ENCODE measurements around the gene PHOSPHO2. TPM values are rescaled to one million over a fixed set of nuclear protein-coding genes. Genes with fewer than 3 reads are reported as not detected.

The PHOSPHO2 gene
- total RNA-seq, 2 experiments from 2014 or later = 2.6 to 3.4 TPM

DNA sequence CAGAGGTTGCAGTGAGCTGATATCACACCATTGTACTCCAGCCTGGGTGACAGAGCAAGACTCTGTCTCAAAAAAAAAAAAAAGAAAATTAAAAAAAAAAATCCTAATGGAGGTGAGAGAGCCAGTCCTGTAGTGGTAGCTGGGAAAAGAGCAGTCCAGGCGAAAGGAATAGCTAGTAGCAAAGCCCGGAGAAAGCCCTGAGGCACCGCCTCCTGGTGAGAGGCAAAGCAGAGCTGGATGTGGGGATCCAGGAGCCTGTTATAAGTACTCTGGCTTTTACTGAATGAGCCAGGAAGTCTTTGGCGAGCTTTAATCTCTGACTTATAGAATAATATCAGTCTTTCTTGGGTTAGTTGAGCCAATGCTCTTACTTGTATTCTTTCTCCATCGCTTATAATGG is 32.8 kb downstream of the PHOSPHO2 start:
- no peaks in the 10 kb centered on the region for H3K36me3 Mint-ChIP-seq
- peaks cover 2% of the 10 kb centered on the region for H3K27me3 Mint-ChIP-seq
- H3K4me3 Mint-ChIP-seq = no peak overlapping the region
- DNase-seq = no peak
- ChIA-PET CTCF (no interaction called here), POLR2A (interaction anchor here (0.6 kb wide), 1 partner anchor 776 kb away, joined by 4 read pairs; no protein-coding TSS in a partner anchor)
- no peaks in the 10 kb centered on the region for H3K4me1 Mint-ChIP-seq (ENCODE audit: low read depth)
- intact Hi-C loops (cut with micrococcal nuclease) = no loop called here
- no peaks in the 10 kb centered on the region for H3K9me3 Mint-ChIP-seq
- H3K27ac Mint-ChIP-seq = no peak overlapping the region

DNA sequence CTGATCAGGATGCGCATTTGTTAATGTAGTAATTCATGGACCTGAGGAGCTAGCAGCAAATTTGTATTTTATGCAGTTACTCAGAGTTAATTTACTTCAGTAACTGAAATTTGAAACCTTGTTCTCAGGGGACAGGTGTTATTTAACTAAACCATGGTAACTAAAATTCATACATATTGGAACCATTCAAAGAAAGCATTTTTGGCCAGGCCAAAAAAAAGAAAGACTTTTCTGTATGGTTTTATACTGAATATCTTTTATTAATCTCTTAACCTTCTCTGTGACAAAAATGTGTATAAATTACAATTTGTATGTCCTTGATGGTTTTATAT is 35.0 kb downstream of the PHOSPHO2 start:
- Mint-ChIP-seq H3K27ac (no peak overlapping the region), H3K9me3 (no peaks in the 10 kb centered on the region), H3K27me3 (peaks cover 14% of the 10 kb centered on the region), H3K4me1 (ENCODE audit: low read depth) (peaks cover 3% of the 10 kb centered on the region), H3K36me3 (no peaks in the 10 kb centered on the region), H3K4me3 (no peak overlapping the region)
- intact Hi-C loops (cut with micrococcal nuclease) = no loop called here
- POLR2A ChIA-PET = no interaction called here
- no peak for DNase-seq
- CTCF ChIA-PET = no interaction called here

GRCh38 chr2:169732075-169732474 is 37.8 kb downstream of the PHOSPHO2 start:
- Mint-ChIP-seq H3K27me3 (peaks cover 31% of the 10 kb centered on the region), H3K36me3 (no peaks in the 10 kb centered on the region), H3K4me3 (no peak overlapping the region), H3K9me3 (no peaks in the 10 kb centered on the region), H3K27ac (no peak overlapping the region), H3K4me1 (ENCODE audit: low read depth) (peaks cover 3% of the 10 kb centered on the region)
- ChIA-PET POLR2A (no interaction called here), CTCF (no interaction called here)
- DNase-seq = no peak
- intact Hi-C loops (cut with micrococcal nuclease) = loop anchor here (2.0 kb wide), 1 partner anchor 67 kb away; the partner anchor contains the start of gene SSB

DNA sequence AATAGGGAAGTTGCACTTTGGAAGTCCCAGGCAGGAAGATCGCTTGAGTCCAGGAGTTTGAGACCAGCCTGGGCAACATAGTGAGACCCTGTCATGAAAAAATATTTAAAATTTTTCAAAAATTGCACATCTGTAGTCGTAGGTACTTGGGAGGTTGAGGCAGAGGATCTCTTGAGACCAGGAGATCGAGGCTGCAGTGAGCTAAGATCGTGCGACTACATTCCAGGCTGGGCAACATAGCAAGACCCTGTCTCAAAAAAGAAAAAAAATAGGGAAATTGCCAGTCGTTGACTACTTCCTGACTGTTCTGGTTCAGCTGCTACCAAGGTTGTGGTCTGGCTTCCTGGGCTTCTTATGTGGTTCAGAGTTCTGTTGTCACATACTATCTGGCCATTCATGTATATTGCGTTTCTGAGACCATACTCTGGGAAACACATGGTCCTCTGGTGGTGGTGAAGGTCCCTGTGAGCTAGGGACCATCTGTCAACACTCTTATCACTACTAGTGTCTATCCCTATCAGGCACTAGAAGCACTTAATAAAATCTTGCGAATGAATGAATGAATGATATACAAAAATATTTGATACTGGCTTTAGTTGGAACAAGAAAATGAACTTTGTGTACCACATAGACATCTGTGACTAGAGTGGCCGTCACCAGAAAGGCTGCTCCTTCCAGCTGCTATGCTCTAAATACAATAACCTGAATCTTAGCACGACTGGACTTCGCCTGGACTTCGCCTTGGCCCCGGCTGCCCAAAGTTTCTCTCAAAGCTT is 38.5 kb downstream of the PHOSPHO2 start:
- intact Hi-C loops (cut with micrococcal nuclease) = loop anchor here (2.0 kb wide), 1 partner anchor 66 kb away; the partner anchor contains the start of gene SSB
- ChIA-PET POLR2A (no interaction called here), CTCF (interaction anchor here (1.0 kb wide), 1 partner anchor 9 kb away, joined by 4 read pairs; no protein-coding TSS in a partner anchor)
- DNase-seq = no peak
- Mint-ChIP-seq H3K4me1 (ENCODE audit: low read depth) (peaks cover 3% of the 10 kb centered on the region), H3K36me3 (no peaks in the 10 kb centered on the region), H3K27ac (no peak overlapping the region), H3K27me3 (peaks cover 31% of the 10 kb centered on the region), H3K9me3 (no peaks in the 10 kb centered on the region), H3K4me3 (no peak overlapping the region)

DNA sequence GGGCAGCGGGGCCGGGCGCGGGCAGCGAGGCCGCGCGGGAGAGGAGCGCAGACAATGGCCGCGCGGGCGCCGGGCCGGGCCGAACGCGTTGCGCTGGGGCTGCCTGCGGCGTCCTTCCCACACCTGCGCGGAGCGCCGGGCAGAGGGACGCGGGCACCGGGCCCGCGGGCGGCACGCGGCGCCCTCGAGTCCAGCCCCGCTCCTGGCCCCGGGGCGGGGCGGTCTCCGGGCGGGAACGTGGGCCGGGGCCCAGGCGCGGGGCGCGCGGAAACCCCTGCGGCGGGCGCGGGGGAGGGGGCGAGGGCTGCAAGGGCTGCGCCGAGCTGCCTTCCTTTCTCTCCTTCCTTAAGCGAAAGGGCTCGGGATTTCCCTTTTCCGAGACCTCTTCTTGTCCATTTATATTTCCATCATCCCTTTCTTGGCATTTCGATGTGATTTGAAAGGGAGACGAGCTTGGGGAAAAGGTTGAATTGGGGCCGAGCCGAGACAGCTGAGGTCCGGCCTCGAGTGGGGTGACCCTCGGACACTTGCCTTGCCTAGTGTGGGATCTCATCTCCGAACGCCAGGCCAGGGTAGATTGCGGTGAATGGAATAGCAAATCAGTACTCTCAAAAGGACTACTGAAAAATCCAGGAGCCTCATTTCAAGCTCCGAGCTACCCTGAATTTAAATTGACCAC is 40.0 kb downstream of the PHOSPHO2 start:
- POLR2A ChIA-PET = no interaction called here
- H3K36me3 Mint-ChIP-seq = no peaks in the 10 kb centered on the region
- H3K4me3 Mint-ChIP-seq = peak overlapping the region; percentile 61
- intact Hi-C loops (cut with micrococcal nuclease) = no loop called here
- H3K27ac Mint-ChIP-seq = no peak overlapping the region
- H3K27me3 Mint-ChIP-seq = peaks cover 31% of the 10 kb centered on the region
- peak; percentile 28 for DNase-seq
- peaks cover 3% of the 10 kb centered on the region for H3K4me1 Mint-ChIP-seq (ENCODE audit: low read depth)
- CTCF ChIA-PET = interaction anchor here (1.0 kb wide), 1 partner anchor 8 kb away, joined by 4 read pairs; no protein-coding TSS in a partner anchor
- no peaks in the 10 kb centered on the region for H3K9me3 Mint-ChIP-seq

- ChIA-PET CTCF (no interaction called here), POLR2A (no interaction called here)
- no peak overlapping the region for H3K4me3 Mint-ChIP-seq
Measured at GRCh38 chr2:169735623-169736022, 41.4 kb downstream of the PHOSPHO2 start.

DNA sequence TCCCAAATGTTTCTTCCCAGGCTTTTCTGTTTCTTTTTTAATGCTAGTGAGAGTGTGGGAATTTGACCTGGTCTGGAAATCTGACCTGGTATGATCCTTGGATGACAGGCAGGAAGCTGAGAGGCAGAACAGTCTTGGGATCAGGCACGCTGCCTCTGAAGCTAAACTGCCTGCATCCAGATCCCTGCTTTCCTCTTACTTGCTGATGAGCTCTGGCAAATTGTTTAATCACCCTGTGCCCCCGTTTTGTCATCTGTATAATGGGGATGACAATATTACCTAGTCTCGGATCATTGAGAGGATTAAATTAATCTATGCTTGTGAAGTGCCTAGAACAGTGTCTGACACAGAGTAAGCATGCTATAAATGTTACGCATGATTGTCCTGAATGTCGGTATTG is 42.6 kb downstream of the PHOSPHO2 start:
- Mint-ChIP-seq H3K9me3 (no peaks in the 10 kb centered on the region), H3K27ac (no peak overlapping the region), H3K4me1 (ENCODE audit: low read depth) (peaks cover 3% of the 10 kb centered on the region), H3K4me3 (no peak overlapping the region), H3K36me3 (no peaks in the 10 kb centered on the region), H3K27me3 (peaks cover 30% of the 10 kb centered on the region)
- intact Hi-C loops (cut with micrococcal nuclease) = no loop called here
- ChIA-PET CTCF (no interaction called here), POLR2A (no interaction called here)
- no peak for DNase-seq

More at GRCh38 chr2:169735623-169736022, 41.4 kb downstream of the PHOSPHO2 start:
- DNase-seq = no peak
- intact Hi-C loops (cut with micrococcal nuclease) = no loop called here
- Mint-ChIP-seq H3K4me1 (ENCODE audit: low read depth) (peaks cover 3% of the 10 kb centered on the region), H3K27ac (no peak overlapping the region), H3K9me3 (no peaks in the 10 kb centered on the region), H3K36me3 (no peaks in the 10 kb centered on the region), H3K27me3 (peaks cover 31% of the 10 kb centered on the region)

DNA sequence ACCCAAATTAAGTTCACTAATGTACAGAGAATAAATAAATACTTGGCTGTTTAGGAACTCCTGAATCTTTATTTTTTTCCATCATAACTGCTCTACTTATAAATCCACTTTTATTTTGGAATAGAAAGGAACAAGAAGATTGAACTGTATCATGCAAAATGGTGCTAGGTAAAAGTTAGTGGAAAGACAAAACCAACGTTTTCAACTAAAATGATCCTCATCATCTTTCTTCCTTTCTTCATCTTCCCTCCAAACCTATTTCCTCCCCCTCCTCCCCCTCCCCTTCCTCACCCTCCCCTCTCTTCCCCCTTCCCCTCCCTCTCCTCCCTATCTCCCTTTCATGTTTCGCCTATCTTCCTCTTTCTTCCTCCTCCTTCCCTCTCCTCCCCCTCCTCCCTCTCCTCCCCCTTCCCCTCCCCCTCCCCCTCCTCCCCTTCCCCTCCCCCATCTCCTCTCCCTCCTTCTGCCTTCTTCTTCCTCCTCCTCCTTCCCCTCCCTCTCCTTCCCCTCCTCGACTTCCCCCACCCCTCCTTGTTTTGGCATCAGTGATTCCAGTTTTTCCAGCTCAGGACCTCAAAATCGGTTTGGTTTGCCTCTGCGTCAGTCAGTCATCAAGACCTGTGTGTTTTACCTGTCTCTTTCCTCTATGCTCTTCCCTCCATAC is 44.4 kb downstream of the PHOSPHO2 start:
- Mint-ChIP-seq H3K36me3 (no peaks in the 10 kb centered on the region), H3K4me3 (no peak overlapping the region), H3K4me1 (ENCODE audit: low read depth) (no peaks in the 10 kb centered on the region), H3K9me3 (no peaks in the 10 kb centered on the region), H3K27ac (no peak overlapping the region), H3K27me3 (peaks cover 16% of the 10 kb centered on the region)
- DNase-seq = no peak
- ChIA-PET POLR2A (no interaction called here), CTCF (no interaction called here)
- intact Hi-C loops (cut with micrococcal nuclease) = no loop called here

DNA sequence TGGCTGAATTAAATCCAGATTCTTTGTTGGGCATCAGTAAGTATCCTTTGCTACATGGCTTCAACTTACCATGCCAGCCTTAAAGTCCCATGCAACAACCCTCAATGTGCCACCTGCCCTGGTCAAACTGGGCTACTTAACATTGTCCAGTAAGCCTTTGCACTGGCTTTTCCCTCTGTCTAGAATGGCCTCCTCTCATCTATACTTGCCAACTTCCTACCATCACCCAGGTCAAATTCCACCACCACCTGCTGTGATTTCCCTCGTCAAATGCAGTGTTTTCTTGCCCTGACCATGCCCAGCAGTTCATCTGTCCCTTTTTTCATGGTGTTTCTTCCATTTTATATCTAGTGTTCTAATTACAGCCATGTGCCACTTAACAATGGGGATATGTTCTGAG is 45.1 kb downstream of the PHOSPHO2 start:
- no peak overlapping the region for H3K27ac Mint-ChIP-seq
- H3K9me3 Mint-ChIP-seq = no peaks in the 10 kb centered on the region
- no peak overlapping the region for H3K4me3 Mint-ChIP-seq
- no peak for DNase-seq
- ChIA-PET POLR2A (no interaction called here), CTCF (no interaction called here)
- H3K27me3 Mint-ChIP-seq = peaks cover 16% of the 10 kb centered on the region
- intact Hi-C loops (cut with micrococcal nuclease) = no loop called here
- no peaks in the 10 kb centered on the region for H3K4me1 Mint-ChIP-seq (ENCODE audit: low read depth)
- H3K36me3 Mint-ChIP-seq = peaks cover 2% of the 10 kb centered on the region

- no peak overlapping the region for H3K4me3 Mint-ChIP-seq
- no peaks in the 10 kb centered on the region for H3K27me3 Mint-ChIP-seq
- no peaks in the 10 kb centered on the region for H3K4me1 Mint-ChIP-seq (ENCODE audit: low read depth)
- POLR2A ChIA-PET = no interaction called here
- DNase-seq = no peak
- CTCF ChIA-PET = no interaction called here
- H3K27ac Mint-ChIP-seq = no peak overlapping the region
- H3K9me3 Mint-ChIP-seq = no peaks in the 10 kb centered on the region
- intact Hi-C loops (cut with micrococcal nuclease) = no loop called here
- peaks cover 2% of the 10 kb centered on the region for H3K36me3 Mint-ChIP-seq
Measured at GRCh38 chr2:169743549-169743948, 49.3 kb downstream of the PHOSPHO2 start.

DNA sequence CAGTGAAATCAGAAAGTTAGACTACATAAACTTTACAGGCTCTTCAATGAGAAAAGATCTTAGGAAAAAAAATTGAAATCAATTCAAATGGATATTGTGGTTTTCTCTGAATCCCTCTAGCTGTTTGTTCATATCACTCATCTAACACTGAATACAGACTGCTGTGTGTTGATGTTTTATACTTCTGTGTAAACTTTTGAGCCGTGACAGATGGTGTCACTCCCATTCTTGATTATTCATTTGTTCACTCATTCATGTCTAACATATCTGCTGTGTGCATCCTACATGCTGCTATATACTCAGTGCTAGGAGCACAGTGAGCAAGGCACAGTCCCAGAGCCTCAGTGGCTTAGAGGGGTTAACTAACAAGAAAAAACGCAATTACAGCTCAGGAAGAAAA is 52.0 kb downstream of the PHOSPHO2 start:
- intact Hi-C loops (cut with micrococcal nuclease) = no loop called here
- Mint-ChIP-seq H3K27me3 (no peaks in the 10 kb centered on the region), H3K9me3 (no peaks in the 10 kb centered on the region), H3K4me3 (no peak overlapping the region), H3K36me3 (peaks cover 2% of the 10 kb centered on the region), H3K4me1 (ENCODE audit: low read depth) (no peaks in the 10 kb centered on the region), H3K27ac (no peak overlapping the region)
- POLR2A ChIA-PET = no interaction called here
- CTCF ChIA-PET = no interaction called here
- DNase-seq = no peak

DNA sequence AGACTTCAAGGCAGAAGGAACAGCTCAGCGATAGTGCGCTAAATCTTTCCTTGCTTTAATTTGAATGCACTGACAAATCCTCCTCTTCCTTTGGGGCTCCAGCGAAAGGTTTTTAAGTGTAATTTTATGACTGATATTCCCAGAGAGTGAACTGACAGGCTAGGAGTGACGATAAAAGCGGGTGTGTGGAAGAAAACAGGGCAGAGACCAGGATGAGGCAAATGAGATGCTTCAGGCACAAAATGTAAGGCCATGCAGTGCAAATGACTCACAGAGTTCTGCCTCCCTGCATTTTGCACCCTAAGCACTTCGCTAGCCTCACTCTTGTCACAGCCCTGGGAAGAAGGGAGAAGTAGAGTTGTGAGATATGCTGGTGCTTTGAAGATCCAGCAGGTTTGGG is 54.0 kb downstream of the PHOSPHO2 start:
- ChIA-PET POLR2A (no interaction called here), CTCF (no interaction called here)
- Mint-ChIP-seq H3K4me3 (no peak overlapping the region), H3K27me3 (no peaks in the 10 kb centered on the region), H3K36me3 (peaks cover 2% of the 10 kb centered on the region), H3K27ac (no peak overlapping the region), H3K4me1 (ENCODE audit: low read depth) (no peaks in the 10 kb centered on the region), H3K9me3 (no peaks in the 10 kb centered on the region)
- intact Hi-C loops (cut with micrococcal nuclease) = no loop called here
- no peak for DNase-seq
